ENCODE measurements around the gene ATP6V1F. TPM values are rescaled to one million over a fixed set of nuclear protein-coding genes. Genes with fewer than 3 reads are reported as not detected.

Gene ATP6V1F
- polyA plus RNA-seq, 1 donor (not counting 4 experiments of a cell fraction or from before 2014, with no cell fraction given), result 263 TPM

DNA sequence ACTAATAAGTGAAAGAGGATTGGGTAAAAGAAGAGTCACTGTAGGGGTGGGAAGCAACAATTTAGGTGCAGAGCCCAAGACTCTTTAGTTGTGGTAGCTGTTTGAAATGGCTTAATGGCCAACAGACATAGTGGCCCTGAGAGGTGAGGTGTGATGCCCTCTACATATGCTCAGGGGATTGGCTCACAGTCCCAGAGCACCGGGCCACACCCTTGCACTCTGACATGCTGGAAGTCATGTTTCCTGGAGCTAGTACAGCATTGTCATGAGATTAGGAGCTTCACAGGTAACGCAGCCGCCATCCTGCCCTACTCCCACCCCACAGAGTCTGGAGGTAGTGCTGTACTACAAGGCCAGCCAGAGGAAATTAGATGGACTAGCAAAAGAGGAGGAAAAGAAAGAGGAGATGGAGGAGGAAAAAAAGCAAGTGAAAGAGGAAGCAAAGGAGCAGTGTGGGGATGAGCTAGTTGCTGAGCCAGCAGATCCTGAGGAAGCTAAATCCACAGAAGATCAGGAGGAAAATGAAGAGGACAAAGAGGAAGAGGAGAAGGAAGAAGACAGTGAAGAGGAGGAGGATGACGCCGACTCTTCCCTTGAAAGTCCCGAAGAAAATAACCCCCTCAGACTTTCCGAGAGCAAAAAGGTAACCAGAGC, 47.2 kb upstream of the ATP6V1F start:
- Histone ChIP-seq H3K79me2 (ENCODE audit: control insufficient read depth, insufficient read depth, low read length) (no peaks in the 10 kb centered on the region), H3K4me1 (ENCODE audit: control insufficient read depth, extremely low read depth, insufficient read depth, low read length) (no peaks in the 10 kb centered on the region), H3K4me2 (ENCODE audit: control insufficient read depth, extremely low read depth, insufficient read depth, low read depth, low read length) (no peak overlapping the region), H3K9me3 (ENCODE audit: control insufficient read depth, low read depth, low read length) (no peaks in the 10 kb centered on the region), H3K36me3 (ENCODE audit: control insufficient read depth in 2 of 2, extremely low read depth in 1 of 2, insufficient read depth in 2 of 2, low read length in 2 of 2) (no peaks in the 10 kb centered on the region), H3K4me3 (ENCODE audit: control insufficient read depth in 2 of 3, extremely low read depth in 1 of 3, insufficient read depth in 2 of 3, low read depth in 1 of 3, low read length in 3 of 3) (no peak overlapping the region), H3K9ac (ENCODE audit: control insufficient read depth, extremely low read depth, insufficient read depth, low read length) (no peak overlapping the region), H3K9me1 (ENCODE audit: control insufficient read depth, extremely low read depth, insufficient read depth, low read length) (no peaks in the 10 kb centered on the region), H3K27ac (ENCODE audit: control insufficient read depth, insufficient read depth, low read length) (no peak overlapping the region), H4K20me1 (ENCODE audit: control insufficient read depth, extremely low read depth, insufficient read depth, low read length) (no peaks in the 10 kb centered on the region), H2AFZ (ENCODE audit: control insufficient read depth, low read length) (no peak overlapping the region), H3K27me3 (ENCODE audit: control insufficient read depth, extremely low read depth, insufficient read depth, low read length) (peaks cover 15% of the 10 kb centered on the region)
- DNase-seq (ENCODE audit: low read depth, low spot score), result no peak
- TF ChIP-seq, protein P1, sequence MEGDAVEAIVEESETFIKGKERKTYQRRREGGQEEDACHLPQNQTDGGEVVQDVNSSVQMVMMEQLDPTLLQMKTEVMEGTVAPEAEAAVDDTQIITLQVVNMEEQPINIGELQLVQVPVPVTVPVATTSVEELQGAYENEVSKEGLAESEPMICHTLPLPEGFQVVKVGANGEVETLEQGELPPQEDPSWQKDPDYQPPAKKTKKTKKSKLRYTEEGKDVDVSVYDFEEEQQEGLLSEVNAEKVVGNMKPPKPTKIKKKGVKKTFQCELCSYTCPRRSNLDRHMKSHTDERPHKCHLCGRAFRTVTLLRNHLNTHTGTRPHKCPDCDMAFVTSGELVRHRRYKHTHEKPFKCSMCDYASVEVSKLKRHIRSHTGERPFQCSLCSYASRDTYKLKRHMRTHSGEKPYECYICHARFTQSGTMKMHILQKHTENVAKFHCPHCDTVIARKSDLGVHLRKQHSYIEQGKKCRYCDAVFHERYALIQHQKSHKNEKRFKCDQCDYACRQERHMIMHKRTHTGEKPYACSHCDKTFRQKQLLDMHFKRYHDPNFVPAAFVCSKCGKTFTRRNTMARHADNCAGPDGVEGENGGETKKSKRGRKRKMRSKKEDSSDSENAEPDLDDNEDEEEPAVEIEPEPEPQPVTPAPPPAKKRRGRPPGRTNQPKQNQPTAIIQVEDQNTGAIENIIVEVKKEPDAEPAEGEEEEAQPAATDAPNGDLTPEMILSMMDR (optimal IDR thresholded peaks at IDR 0.05 in 1 of 3, IDR thresholded peaks at IDR 0.05 in 1 of 3, conservative IDR thresholded peaks at IDR 0.05 in 1 of 3; ENCODE audit: extremely low read depth in 1 of 3, insufficient read depth in 2 of 3, low read length in 3 of 3), result no peak
- TF ChIP-seq EZH2 (IDR thresholded peaks at IDR 0.05; ENCODE audit: low read length), result no peak
- dilution Hi-C loops (cut with MboI; ENCODE audit: extremely low pct_ligation_motif_present, low sequenced_read_pairs), result no loop called here
- no peak for FAIRE-seq

DNA sequence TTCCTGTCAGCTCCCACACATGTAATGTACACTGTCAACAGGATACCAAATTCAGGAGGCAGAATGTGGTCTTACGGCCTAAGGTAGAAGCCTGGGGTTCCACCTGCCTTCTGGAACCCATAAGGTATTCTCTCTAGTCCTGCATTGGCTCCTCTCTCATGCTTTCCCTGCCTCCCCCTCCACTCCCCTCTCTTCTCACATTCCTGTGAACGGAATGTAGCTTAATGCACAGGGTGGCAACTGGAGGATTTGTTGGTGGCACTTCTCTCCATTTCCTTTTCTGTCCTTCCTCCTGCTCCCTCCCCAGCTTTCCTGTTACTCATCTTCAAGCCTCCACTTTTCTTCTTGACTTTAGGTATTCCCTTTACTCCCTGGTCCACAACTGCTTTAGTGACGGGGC, 44.0 kb upstream of the ATP6V1F start:
- TF ChIP-seq, protein P1 (optimal IDR thresholded peaks at IDR 0.05 in 1 of 3, IDR thresholded peaks at IDR 0.05 in 1 of 3, conservative IDR thresholded peaks at IDR 0.05 in 1 of 3; ENCODE audit: extremely low read depth in 1 of 3, insufficient read depth in 2 of 3, low read length in 3 of 3), result no peak
- TF ChIP-seq EZH2 (IDR thresholded peaks at IDR 0.05; ENCODE audit: low read length), result no peak
- Histone ChIP-seq H3K27ac (ENCODE audit: control insufficient read depth, insufficient read depth, low read length) (no peak overlapping the region), H3K27me3 (ENCODE audit: control insufficient read depth, extremely low read depth, insufficient read depth, low read length) (peaks cover 25% of the 10 kb centered on the region), H3K9me3 (ENCODE audit: control insufficient read depth, low read depth, low read length) (no peaks in the 10 kb centered on the region), H3K4me3 (ENCODE audit: control insufficient read depth in 2 of 3, extremely low read depth in 1 of 3, insufficient read depth in 2 of 3, low read depth in 1 of 3, low read length in 3 of 3) (no peak overlapping the region), H4K20me1 (ENCODE audit: control insufficient read depth, extremely low read depth, insufficient read depth, low read length) (no peaks in the 10 kb centered on the region), H2AFZ (ENCODE audit: control insufficient read depth, low read length) (no peak overlapping the region), H3K79me2 (ENCODE audit: control insufficient read depth, insufficient read depth, low read length) (no peaks in the 10 kb centered on the region), H3K4me1 (ENCODE audit: control insufficient read depth, extremely low read depth, insufficient read depth, low read length) (no peaks in the 10 kb centered on the region), H3K36me3 (ENCODE audit: control insufficient read depth in 2 of 2, extremely low read depth in 1 of 2, insufficient read depth in 2 of 2, low read length in 2 of 2) (no peaks in the 10 kb centered on the region), H3K9ac (ENCODE audit: control insufficient read depth, extremely low read depth, insufficient read depth, low read length) (no peak overlapping the region), H3K9me1 (ENCODE audit: control insufficient read depth, extremely low read depth, insufficient read depth, low read length) (no peaks in the 10 kb centered on the region), H3K4me2 (ENCODE audit: control insufficient read depth, extremely low read depth, insufficient read depth, low read depth, low read length) (no peak overlapping the region)
- no peak for FAIRE-seq
- DNase-seq (ENCODE audit: low read depth, low spot score), result no peak
- dilution Hi-C loops (cut with MboI; ENCODE audit: extremely low pct_ligation_motif_present, low sequenced_read_pairs), result no loop called here
